PC-9 (cell line): ENCODE measurements around the gene PHF20.

ENCODE experiments used
- CTCF ChIP-seq: fragments of 200-600 bp; sonication (generic); conservative IDR thresholded peaks from 2 replicates; pipeline ENCODE4 v1.6.1; 2017; ENCODE audit warnings: mixed run types, antibody characterized with exemption, mild to moderate bottlenecking, moderate library complexity
- EZH2 ChIP-seq: fragments of 200-600 bp; sonication (generic); IDR thresholded peaks from 2 replicates; pipeline ENCODE4 v1.8.0; 2017; ENCODE audit warnings: antibody characterized with exemption, low read depth

DNA sequence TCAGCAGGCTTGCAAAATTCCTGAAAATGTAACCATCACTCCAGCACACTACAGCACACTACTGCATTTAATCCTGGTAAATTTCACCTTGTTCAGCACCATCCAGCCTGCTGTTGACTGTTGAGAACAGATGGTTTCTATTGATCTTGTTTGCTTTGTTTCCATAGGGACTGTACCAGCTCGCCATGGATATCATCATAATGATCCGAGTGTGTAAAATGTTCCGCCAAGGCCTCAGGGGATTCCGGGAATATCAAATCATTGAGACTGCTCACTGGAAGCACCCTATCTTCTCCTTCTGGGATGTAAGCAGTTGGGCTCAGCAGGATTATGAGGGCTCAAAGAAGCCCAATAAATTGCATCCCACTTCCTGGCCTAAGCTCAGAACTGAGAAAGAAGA lies 200.6 kb downstream of the PHF20 start:
- TF ChIP-seq EZH2 (no peak), CTCF (no peak)
